Calu3 (cell line): ENCODE data around the gene OSCP1. TPM values are rescaled to one million over a fixed set of nuclear protein-coding genes. Genes with fewer than 3 reads are reported as not detected.

Experiments used
- BruUV-seq: library from RNA; stranded (reverse); fragments of 400-500 nt; replicated peaks from 2 replicates; lab custom pipeline; 2021; lab: Mats Ljungman, UMichigan
- CTCF ChIA-PET: fragments of 300-600 bp; sonication (Branson Sonifier 250); formaldehyde crosslinking; loops from one replicate; lab custom pipeline; 2022; ENCODE audit warnings: antibody characterized with exemption; lab: Charles Lee
- DNase-seq: peaks from one replicate; pipeline ENCODE4 v3.0.0; 2022
- H3K27ac Mint-ChIP-seq: one replicate; pipeline ENCODE4 v1.8.0; 2022; ENCODE audit warnings: mixed read lengths; ENCODE audit not compliant: unreplicated experiment
- H3K27me3 Mint-ChIP-seq: one replicate; pipeline ENCODE4 v1.8.0; 2022; ENCODE audit warnings: mixed read lengths; ENCODE audit not compliant: unreplicated experiment
- H3K36me3 Mint-ChIP-seq: one replicate; pipeline ENCODE4 v1.8.0; 2022; ENCODE audit warnings: mild to moderate bottlenecking, moderate library complexity, mixed read lengths; ENCODE audit not compliant: insufficient read depth, unreplicated experiment
- H3K4me1 Mint-ChIP-seq: one replicate; pipeline ENCODE4 v1.8.0; 2022; ENCODE audit warnings: mild to moderate bottlenecking, low read depth, mixed read lengths; ENCODE audit not compliant: unreplicated experiment
- H3K4me3 Mint-ChIP-seq: one replicate; pipeline ENCODE4 v1.8.0; 2022; ENCODE audit warnings: mild to moderate bottlenecking, low read depth, moderate library complexity, mixed read lengths; ENCODE audit not compliant: unreplicated experiment
- H3K9me3 Mint-ChIP-seq: one replicate; pipeline ENCODE4 v1.8.0; 2022; ENCODE audit warnings: low read depth, mixed read lengths; ENCODE audit not compliant: unreplicated experiment
- CTCF ChIP-seq: fragments of 200-600 bp; IDR thresholded peaks from one replicate; pipeline ENCODE4 v1.8.0; 2022; ENCODE audit warnings: antibody characterized with exemption; ENCODE audit not compliant: unreplicated experiment
- intact Hi-C: fragments of 100-400 bp; cut with micrococcal nuclease; formaldehyde crosslinking; loops from one replicate; pipeline ENCODE4 v1.10.0; 2022; ENCODE audit not compliant: unreplicated experiment
- total RNA-seq: library from RNA; stranded (reverse); gene quantifications from 2 replicates; pipeline ENCODE4 v1.2.3, GENCODE V29; 2022

The OSCP1 gene
- total RNA-seq, 1 experiment from 2014 or later, result 2.0 TPM

- Mint-ChIP-seq H3K9me3 (no peaks in the 10 kb centered on the region), H3K4me3 (no peak overlapping the region), H3K27ac (no peak overlapping the region), H3K4me1 (no peaks in the 10 kb centered on the region), H3K27me3 (no peaks in the 10 kb centered on the region), H3K36me3 (no peaks in the 10 kb centered on the region)
- CTCF ChIA-PET, result no interaction called here
- DNase-seq, result no peak
- BruUV-seq, result no TSS peak
- TF ChIP-seq CTCF, result no peak
- intact Hi-C loops, result no loop called here
Observed at GRCh38 chr1:36443297-36443696, 7.0 kb downstream of the OSCP1 start.

- intact Hi-C loops, result no loop called here
- TF ChIP-seq CTCF, result no peak
- no TSS peak for BruUV-seq
- Mint-ChIP-seq H3K9me3 (no peaks in the 10 kb centered on the region), H3K36me3 (no peaks in the 10 kb centered on the region), H3K4me3 (no peak overlapping the region), H3K27me3 (no peaks in the 10 kb centered on the region), H3K4me1 (no peaks in the 10 kb centered on the region), H3K27ac (no peak overlapping the region)
- no peak for DNase-seq
- CTCF ChIA-PET, result no interaction called here
Observed at GRCh38 chr1:36442337-36442736, 7.9 kb downstream of the OSCP1 start.

GRCh38 chr1:36440646-36441045, 9.6 kb downstream of the OSCP1 start:
- H3K4me3 Mint-ChIP-seq, result no peak overlapping the region
- no peak for DNase-seq
- no peaks in the 10 kb centered on the region for H3K27me3 Mint-ChIP-seq
- CTCF ChIA-PET, result no interaction called here
- BruUV-seq, result no TSS peak
- TF ChIP-seq CTCF, result no peak
- peaks cover 8% of the 10 kb centered on the region for H3K36me3 Mint-ChIP-seq
- H3K4me1 Mint-ChIP-seq, result peaks cover 11% of the 10 kb centered on the region
- no peak overlapping the region for H3K27ac Mint-ChIP-seq
- H3K9me3 Mint-ChIP-seq, result no peaks in the 10 kb centered on the region
- intact Hi-C loops, result no loop called here

- DNase-seq, result no peak
- BruUV-seq, result no TSS peak
- Mint-ChIP-seq H3K4me1 (peaks cover 11% of the 10 kb centered on the region), H3K27ac (no peak overlapping the region), H3K9me3 (no peaks in the 10 kb centered on the region), H3K27me3 (no peaks in the 10 kb centered on the region), H3K4me3 (no peak overlapping the region), H3K36me3 (peaks cover 8% of the 10 kb centered on the region)
- intact Hi-C loops, result no loop called here
- TF ChIP-seq CTCF, result no peak
- CTCF ChIA-PET, result no interaction called here
Observed at GRCh38 chr1:36440044-36440443, 10.2 kb downstream of the OSCP1 start.
